ENCODE data around the gene TAF6. TPM values are rescaled to one million over a fixed set of nuclear protein-coding genes. Genes with fewer than 3 reads are reported as not detected.
A peak's percentile ranks its signal among the peaks of the same experiment; 100 is the strongest.

Gene TAF6
- total and polyA plus RNA-seq, 2 experiments from 2014 or later: 56.3 to 141 TPM

- Mint-ChIP-seq H3K4me1 (peaks cover 37% of the 10 kb centered on the region), H3K27me3 (ENCODE audit: insufficient read depth, low read depth, poor library complexity) (peaks cover 58% of the 10 kb centered on the region), H3K27ac (peak overlapping the region; percentile 67), H3K36me3 (ENCODE audit: low read depth) (peaks cover 99% of the 10 kb centered on the region), H3K4me3 (no peak overlapping the region; the same call in 2 of the 3 replicates), H3K9me3 (peaks cover 5% of the 10 kb centered on the region; the same call in 2 of the 3 replicates)
- no peak overlapping the region for H2AFZ ChIP-seq
- peaks cover 8% of the 10 kb centered on the region for H3K4me1 ChIP-seq (ENCODE audit: insufficient read depth)
- peaks cover 61% of the 10 kb centered on the region for H4K20me1 ChIP-seq (replicated peaks; ENCODE audit: insufficient read depth)
- H3K4me2 ChIP-seq: no peak overlapping the region
- H3K9me2 ChIP-seq (ENCODE audit: insufficient read depth): no peaks in the 10 kb centered on the region
- TF ChIP-seq CREB1 (CRISPR knock-in tag; IDR thresholded peaks at IDR 0.05; ENCODE audit: low read depth) (no peak), ZNF462 (CRISPR knock-in tag; IDR thresholded peaks at IDR 0.05) (no peak), STAT1 (IDR thresholded peaks at IDR 0.05; ENCODE audit: unreplicated experiment) (no peak), EZH2 (IDR thresholded peaks at IDR 0.05; ENCODE audit: low read depth, unreplicated experiment) (no peak), NANOG (IDR thresholded peaks at IDR 0.05; ENCODE audit: borderline replicate concordance) (no peak), EZH2phosphoT487 (IDR thresholded peaks at IDR 0.05; ENCODE audit: unreplicated experiment) (no peak), ETS1 (IDR thresholded peaks at IDR 0.05) (no peak), ZNF331 (CRISPR knock-in tag; IDR thresholded peaks at IDR 0.05; ENCODE audit: low read depth) (no peak), ZNF114 (CRISPR knock-in tag; IDR thresholded peaks at IDR 0.05) (no peak), REST (IDR thresholded peaks at IDR 0.05; ENCODE audit: unreplicated experiment) (no peak), CTCF (conservative IDR thresholded peaks at IDR 0.05; ENCODE audit: low read depth in 2 of 2) (no peak), JUNB (IDR thresholded peaks at IDR 0.05; ENCODE audit: unreplicated experiment) (no peak)
- H3K79me2 ChIP-seq (replicated peaks; ENCODE audit: insufficient read depth): peaks cover 48% of the 10 kb centered on the region
- DNase-seq (ENCODE audit: low spot score) (no peak), ATAC-seq (no peak)
- peak overlapping the region; percentile 40; the same call in 1 of the 2 replicates for H3K27ac ChIP-seq (ENCODE audit: low read depth)
- H3K27me3 ChIP-seq (ENCODE audit: insufficient read depth): no peaks in the 10 kb centered on the region
- peaks cover 80% of the 10 kb centered on the region for H3K36me3 ChIP-seq (ENCODE audit: insufficient read depth)
- no peak overlapping the region for H3K4me3 ChIP-seq
- peaks cover 91% of the 10 kb centered on the region for H3F3A ChIP-seq (replicated peaks; ENCODE audit: low read depth)
These were observed 23.5 kb downstream of the TAF6 start for GRCh38 chr7:100095704-100096103.
